ENCODE measurements around the gene PATJ. TPM values are rescaled to one million over a fixed set of nuclear protein-coding genes. Genes with fewer than 3 reads are reported as not detected.

The PATJ gene
- total and polyA plus RNA-seq, 7 experiments from 2014 or later = 13.4 to 64.5 (median 33.3) TPM

DNA sequence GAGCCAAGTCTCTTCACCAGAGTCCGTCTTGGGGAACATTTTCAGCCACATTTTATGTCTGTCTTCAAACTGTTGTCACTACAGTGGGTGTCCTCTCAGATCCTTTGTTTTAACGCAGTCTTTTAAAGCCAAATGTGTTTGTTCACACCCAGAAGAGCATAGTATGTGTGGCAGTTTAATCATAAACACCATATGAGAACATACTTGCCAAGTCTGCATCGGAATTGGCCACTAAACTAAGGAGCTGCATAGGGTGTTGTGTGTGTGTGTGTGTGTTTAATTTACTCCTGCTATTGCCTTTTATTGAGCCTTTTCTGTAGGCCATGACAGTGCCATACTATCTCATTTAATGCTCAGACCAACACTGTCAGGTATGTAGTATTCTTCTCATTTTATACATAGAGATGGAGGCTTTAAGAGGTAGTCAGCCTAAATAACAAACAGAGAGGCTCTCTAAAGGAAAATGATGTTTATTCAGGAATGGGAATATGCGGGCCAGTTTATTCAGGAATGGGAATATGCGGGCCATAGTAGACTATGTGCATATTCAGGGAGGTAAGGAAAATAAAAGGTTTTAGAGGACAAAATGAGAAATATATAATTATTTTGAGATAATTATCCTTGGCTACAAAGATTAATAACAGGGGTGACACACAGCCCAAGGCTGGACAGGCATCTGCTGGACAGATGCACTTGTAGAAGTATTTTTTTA lies 384.5 kb downstream of the PATJ start:
- no peaks in the 10 kb centered on the region for H3K27me3 ChIP-seq (ENCODE audit: control insufficient read depth in 2 of 2, insufficient read depth in 2 of 2, low read length in 2 of 2)
- H3K36me3 ChIP-seq (ENCODE audit: control insufficient read depth in 2 of 3, insufficient read depth in 3 of 3, low read length in 3 of 3) = peaks cover 0 to 13% (median 0%) of the 10 kb centered on the region in 3 experiments
- DNase-seq (no peak), ATAC-seq (no peak)
- H3K27ac Mint-ChIP-seq = no peak overlapping the region
- ChIA-PET POLR2A (no interaction called here), CTCF (no interaction called here)
- no peak overlapping the region for H3K4me3 Mint-ChIP-seq
- no peaks in the 10 kb centered on the region for H3K9me3 ChIP-seq (ENCODE audit: control insufficient read depth in 2 of 3, low read length in 3 of 3)
- H3K4me1 Mint-ChIP-seq = no peaks in the 10 kb centered on the region
- no peak overlapping the region for H3K27ac ChIP-seq (ENCODE audit: low read depth, low read length)
- H3K36me3 Mint-ChIP-seq = peaks cover 0 to 34% (median 15%) of the 10 kb centered on the region in 5 donors
- no peaks in the 10 kb centered on the region for H3K9me3 Mint-ChIP-seq
- intact Hi-C loops (cut with micrococcal nuclease) = no loop called here
- no peaks in the 10 kb centered on the region for H3K4me1 ChIP-seq (ENCODE audit: control insufficient read depth in 2 of 2, insufficient read depth in 2 of 2, low read length in 2 of 2)
- H3K4me3 ChIP-seq (ENCODE audit: low read length) = no peak overlapping the region
- no peaks in the 10 kb centered on the region for H3K27me3 Mint-ChIP-seq

DNA sequence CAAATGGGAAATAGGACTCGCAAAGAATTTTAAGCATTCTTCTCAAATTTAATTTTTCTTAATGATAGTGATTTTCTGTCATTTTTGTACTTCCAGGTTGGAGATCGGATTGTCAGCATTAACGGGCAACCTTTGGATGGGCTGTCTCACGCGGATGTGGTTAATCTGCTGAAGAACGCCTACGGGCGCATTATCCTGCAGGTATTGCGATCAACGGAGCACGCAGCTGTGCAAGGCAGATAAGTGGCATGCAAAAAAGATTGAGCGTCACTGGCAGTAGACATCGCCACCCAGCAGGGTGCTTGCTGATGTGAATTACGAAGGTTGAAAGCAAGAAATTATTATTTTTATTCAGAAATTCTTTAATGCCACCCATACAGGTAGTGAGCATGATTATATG lies 386.5 kb downstream of the PATJ start:
- peaks cover 0 to 42% (median 19%) of the 10 kb centered on the region in 5 donors for H3K36me3 Mint-ChIP-seq
- no peak for ATAC-seq
- H3K4me1 ChIP-seq (ENCODE audit: control insufficient read depth in 2 of 2, insufficient read depth in 2 of 2, low read length in 2 of 2) = no peaks in the 10 kb centered on the region

DNA sequence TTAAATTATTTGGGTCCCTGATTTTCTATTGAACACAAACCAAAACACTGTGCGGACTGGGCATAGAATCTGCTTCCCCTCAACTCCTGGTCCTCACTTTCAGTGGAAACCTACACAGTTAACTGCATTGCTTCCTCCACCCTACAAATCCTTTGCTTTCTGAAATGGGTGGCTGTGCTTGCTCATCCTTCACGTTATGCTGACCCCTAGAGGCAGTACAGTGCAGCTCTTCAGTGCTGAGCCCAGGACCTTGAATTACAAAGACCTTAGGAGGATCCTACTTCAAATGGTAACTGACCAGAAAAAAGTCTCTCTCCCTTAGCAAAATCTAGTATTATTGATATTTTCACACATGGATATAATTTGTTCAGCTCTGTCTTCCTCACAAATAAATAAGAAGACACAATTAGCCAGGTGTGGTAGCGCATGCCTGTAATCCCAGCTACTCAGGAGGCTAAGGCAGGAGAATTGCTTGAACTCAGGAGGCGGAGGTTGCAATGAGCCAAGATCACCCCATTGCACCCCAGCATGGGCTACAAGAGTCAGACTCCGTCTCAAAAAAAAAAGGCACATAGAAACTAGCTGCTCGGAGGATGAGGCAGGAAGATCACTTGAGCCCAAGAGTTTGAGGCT lies 388.9 kb downstream of the PATJ start:
- ChIA-PET POLR2A (interaction anchor here (0.6 kb wide), 1 partner anchor 399 kb away, joined by 3 read pairs; no protein-coding TSS in a partner anchor), CTCF (interaction anchor here (0.9 to 1.2 kb wide), 5 partner anchors 11 to 615 kb away, joined by 3 to 6 read pairs (median 5); no protein-coding TSS in a partner anchor)
- peak overlapping the region in 1 of 9 donors; percentile 36 for H3K27ac Mint-ChIP-seq
- H3K27ac ChIP-seq (ENCODE audit: low read depth, low read length) = no peak overlapping the region
- no peak overlapping the region for H3K4me3 ChIP-seq (ENCODE audit: low read length)
- intact Hi-C loops (cut with micrococcal nuclease) = loop anchor here (1.0 kb wide), 1 partner anchor 49 kb away; no protein-coding TSS in a partner anchor
- no peaks in the 10 kb centered on the region for H3K9me3 Mint-ChIP-seq
- H3K27me3 ChIP-seq (ENCODE audit: control insufficient read depth in 2 of 2, insufficient read depth in 2 of 2, low read length in 2 of 2) = no peaks in the 10 kb centered on the region
- no peaks in the 10 kb centered on the region for H3K4me1 ChIP-seq (ENCODE audit: control insufficient read depth in 2 of 2, insufficient read depth in 2 of 2, low read length in 2 of 2)
- peak; percentile 80 for ATAC-seq
- H3K4me1 Mint-ChIP-seq = no peaks in the 10 kb centered on the region
- H3K4me3 Mint-ChIP-seq = no peak overlapping the region
- peaks cover 0 to 13% (median 0%) of the 10 kb centered on the region in 3 experiments for H3K36me3 ChIP-seq (ENCODE audit: control insufficient read depth in 2 of 3, insufficient read depth in 3 of 3, low read length in 3 of 3)
- H3K36me3 Mint-ChIP-seq = peaks cover 0 to 37% (median 19%) of the 10 kb centered on the region in 5 donors
- DNase-seq = peak in 5 of 9 donors; percentile 2 to 19 (median 7)
- H3K9me3 ChIP-seq (ENCODE audit: control insufficient read depth in 2 of 3, low read length in 3 of 3) = no peaks in the 10 kb centered on the region
- H3K27me3 Mint-ChIP-seq = no peaks in the 10 kb centered on the region

More for the DNA sequence above, 386.5 kb downstream of the PATJ start:
- Histone ChIP-seq H3K27ac (ENCODE audit: low read depth, low read length) (no peak overlapping the region), H3K36me3 (ENCODE audit: control insufficient read depth in 2 of 3, insufficient read depth in 3 of 3, low read length in 3 of 3) (peaks cover 0 to 13% (median 0%) of the 10 kb centered on the region in 3 experiments), H3K27me3 (ENCODE audit: control insufficient read depth in 2 of 2, insufficient read depth in 2 of 2, low read length in 2 of 2) (no peaks in the 10 kb centered on the region), H3K4me3 (ENCODE audit: low read length) (no peak overlapping the region), H3K9me3 (ENCODE audit: control insufficient read depth in 2 of 3, low read length in 3 of 3) (no peaks in the 10 kb centered on the region)
- DNase-seq = no peak
- ChIA-PET POLR2A (no interaction called here), CTCF (no interaction called here)
- H3K27ac Mint-ChIP-seq = no peak overlapping the region
- no peaks in the 10 kb centered on the region for H3K4me1 Mint-ChIP-seq
- intact Hi-C loops (cut with micrococcal nuclease) = no loop called here
- H3K4me3 Mint-ChIP-seq = no peak overlapping the region
- no peaks in the 10 kb centered on the region for H3K9me3 Mint-ChIP-seq
- no peaks in the 10 kb centered on the region for H3K27me3 Mint-ChIP-seq

DNA sequence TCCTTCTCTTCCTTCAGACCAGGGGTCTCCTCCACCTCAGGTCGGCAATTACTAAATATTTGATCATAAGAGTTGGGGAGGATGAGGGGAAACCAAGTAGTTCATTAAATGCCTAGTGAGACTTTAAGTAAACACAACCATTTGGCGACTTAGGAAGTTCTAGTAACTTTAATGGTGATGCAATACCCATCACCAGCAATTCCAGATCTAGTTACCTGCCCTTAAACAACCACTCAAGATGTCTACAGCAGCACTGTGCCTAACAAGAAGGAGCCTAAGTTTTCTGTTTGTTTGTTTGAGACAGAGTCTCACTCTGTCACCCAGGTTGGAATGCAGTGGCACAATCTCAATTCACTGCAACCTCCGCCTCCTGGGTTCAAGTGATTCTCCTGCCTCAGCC lies 395.7 kb downstream of the PATJ start:
- Histone ChIP-seq H3K27ac (ENCODE audit: low read depth, low read length) (no peak overlapping the region), H3K36me3 (ENCODE audit: control insufficient read depth in 2 of 3, insufficient read depth in 3 of 3, low read length in 3 of 3) (peaks cover 0 to 4% (median 0%) of the 10 kb centered on the region in 3 experiments), H3K4me3 (ENCODE audit: low read length) (no peak overlapping the region), H3K27me3 (ENCODE audit: control insufficient read depth in 2 of 2, insufficient read depth in 2 of 2, low read length in 2 of 2) (no peaks in the 10 kb centered on the region), H3K4me1 (ENCODE audit: control insufficient read depth in 2 of 2, insufficient read depth in 2 of 2, low read length in 2 of 2) (no peaks in the 10 kb centered on the region), H3K9me3 (ENCODE audit: control insufficient read depth in 2 of 3, low read length in 3 of 3) (no peaks in the 10 kb centered on the region)
- no peaks in the 10 kb centered on the region for H3K27me3 Mint-ChIP-seq
- CTCF ChIA-PET = no interaction called here
- POLR2A ChIA-PET = no interaction called here
- H3K4me1 Mint-ChIP-seq = peaks cover 0 to 5% (median 0%) of the 10 kb centered on the region in 7 donors
- no peak overlapping the region for H3K4me3 Mint-ChIP-seq
- intact Hi-C loops (cut with micrococcal nuclease) = no loop called here
- no peaks in the 10 kb centered on the region for H3K9me3 Mint-ChIP-seq
- H3K27ac Mint-ChIP-seq = no peak overlapping the region
- ATAC-seq (no peak), DNase-seq (no peak)
- H3K36me3 Mint-ChIP-seq = peaks cover 0 to 34% (median 10%) of the 10 kb centered on the region in 5 donors

DNA sequence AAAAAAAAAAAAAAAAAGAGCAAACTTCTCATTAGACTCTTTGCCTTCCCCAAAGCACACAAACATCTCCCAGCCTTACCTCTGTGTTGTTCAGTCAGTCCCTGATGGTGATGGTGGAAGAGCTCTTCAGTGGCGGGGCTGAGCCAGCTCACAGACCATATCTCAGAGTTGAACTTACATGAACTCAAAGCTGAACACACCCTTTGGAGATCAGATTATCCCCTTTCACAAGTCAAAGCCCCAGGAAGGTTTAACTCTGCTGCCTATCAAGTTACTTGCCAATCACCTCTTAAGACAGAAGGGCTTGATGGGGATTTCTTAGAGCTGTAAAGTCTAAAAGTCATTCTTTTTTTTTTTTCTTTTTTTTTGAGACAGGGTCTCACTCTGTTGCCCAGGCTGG lies 397.1 kb downstream of the PATJ start:
- no peak for ATAC-seq
- Mint-ChIP-seq H3K27me3 (no peaks in the 10 kb centered on the region), H3K4me1 (peaks cover 0 to 5% (median 0%) of the 10 kb centered on the region in 7 donors), H3K9me3 (no peaks in the 10 kb centered on the region), H3K4me3 (no peak overlapping the region), H3K36me3 (peaks cover 0 to 38% (median 10%) of the 10 kb centered on the region in 5 donors), H3K27ac (peak overlapping the region in 1 of 9 donors; percentile 8)
- H3K9me3 ChIP-seq (ENCODE audit: control insufficient read depth in 2 of 3, low read length in 3 of 3) = no peaks in the 10 kb centered on the region
- H3K27ac ChIP-seq (ENCODE audit: low read depth, low read length) = no peak overlapping the region
- H3K4me1 ChIP-seq (ENCODE audit: control insufficient read depth in 2 of 2, insufficient read depth in 2 of 2, low read length in 2 of 2) = no peaks in the 10 kb centered on the region
- DNase-seq = no peak
- intact Hi-C loops (cut with micrococcal nuclease) = no loop called here
- POLR2A ChIA-PET = no interaction called here
- H3K36me3 ChIP-seq (ENCODE audit: control insufficient read depth in 2 of 3, insufficient read depth in 3 of 3, low read length in 3 of 3) = peaks cover 0 to 4% (median 0%) of the 10 kb centered on the region in 3 experiments
- CTCF ChIA-PET = interaction anchor here (0.6 to 0.7 kb wide), 2 partner anchors 167 to 666 kb away, joined by 4 to 6 read pairs; no protein-coding TSS in a partner anchor
- H3K27me3 ChIP-seq (ENCODE audit: control insufficient read depth in 2 of 2, insufficient read depth in 2 of 2, low read length in 2 of 2) = no peaks in the 10 kb centered on the region
- no peak overlapping the region for H3K4me3 ChIP-seq (ENCODE audit: low read length)

DNA sequence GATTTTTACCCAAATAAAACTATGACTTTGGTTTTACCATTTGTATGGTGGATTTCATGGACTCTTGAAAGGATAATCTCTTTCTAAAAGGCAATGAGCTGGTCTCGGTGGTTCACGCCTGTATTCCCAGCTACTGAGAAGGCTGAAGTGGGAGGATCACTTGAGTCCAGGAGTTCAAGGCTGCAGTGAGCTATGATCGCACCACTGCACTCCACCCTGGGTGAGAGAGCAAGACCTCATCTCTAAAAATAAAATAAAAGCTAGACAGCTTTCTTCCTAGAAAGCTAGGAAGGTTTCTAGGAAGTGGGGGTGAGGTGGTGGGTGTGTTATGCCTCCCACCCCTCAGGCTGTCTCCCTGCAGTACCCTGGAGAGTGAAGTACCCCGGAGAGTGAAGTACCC lies 398.4 kb downstream of the PATJ start:
- no peak for ATAC-seq
- Histone ChIP-seq H3K9me3 (ENCODE audit: control insufficient read depth in 2 of 3, low read length in 3 of 3) (no peaks in the 10 kb centered on the region), H3K27ac (ENCODE audit: low read depth, low read length) (no peak overlapping the region), H3K4me3 (ENCODE audit: low read length) (no peak overlapping the region), H3K36me3 (ENCODE audit: control insufficient read depth in 2 of 3, insufficient read depth in 3 of 3, low read length in 3 of 3) (peaks cover 0 to 4% (median 0%) of the 10 kb centered on the region in 3 experiments), H3K4me1 (ENCODE audit: control insufficient read depth in 2 of 2, insufficient read depth in 2 of 2, low read length in 2 of 2) (no peaks in the 10 kb centered on the region), H3K27me3 (ENCODE audit: control insufficient read depth in 2 of 2, insufficient read depth in 2 of 2, low read length in 2 of 2) (no peaks in the 10 kb centered on the region)
- Mint-ChIP-seq H3K4me1 (peaks cover 0 to 5% (median 0%) of the 10 kb centered on the region in 7 donors), H3K4me3 (no peak overlapping the region), H3K27me3 (no peaks in the 10 kb centered on the region), H3K27ac (no peak overlapping the region), H3K36me3 (peaks cover 0 to 34% (median 10%) of the 10 kb centered on the region in 5 donors), H3K9me3 (no peaks in the 10 kb centered on the region)
- intact Hi-C loops (cut with micrococcal nuclease) = no loop called here
- DNase-seq = no peak
- ChIA-PET CTCF (no interaction called here), POLR2A (interaction anchor here (0.6 kb wide), 1 partner anchor 61 kb away, joined by 3 read pairs; no protein-coding TSS in a partner anchor)

Data from naive thymus-derived CD4-positive, alpha-beta T cell (primary cell).